Measurements from ENCODE around the gene TMEM144. TPM values are rescaled to one million over a fixed set of nuclear protein-coding genes. Genes with fewer than 3 reads are reported as not detected.

TMEM144 gene
- total and polyA plus RNA-seq, 7 donors: 0.53 to 1.9 (median 1.0) TPM

GRCh38 chr4:158169931-158170690 is 40.2 kb upstream of the TMEM144 start:
- Histone ChIP-seq H3K27me3 (ENCODE audit: insufficient read depth in 3 of 3, low read length in 2 of 3) (peaks cover 0 to 4% (median 0%) of the 10 kb centered on the region in 3 donors), H3K9me3 (no peaks in the 10 kb centered on the region), H3K27ac (peak overlapping the region; percentile 56), H3K4me3 (peak overlapping the region; percentile 65), H3K36me3 (ENCODE audit: insufficient read depth in 1 of 2, low read depth in 1 of 2) (no peaks in the 10 kb centered on the region), H3K4me1 (peaks cover 17% of the 10 kb centered on the region)
- DNase-seq (no peak), ATAC-seq (peak; percentile 7 to 26 (median 20))
- WGBS, 3 donors: 12 to 15% (median 14%) methylated on average over 18 of the region's 18 CpGs
- intact Hi-C loops (cut with DNase I): loop anchor here (2.0 to 5.0 kb wide), 3 partner anchors 163 to 183 kb away; no protein-coding TSS in a partner anchor
- TF ChIP-seq, protein P1, sequence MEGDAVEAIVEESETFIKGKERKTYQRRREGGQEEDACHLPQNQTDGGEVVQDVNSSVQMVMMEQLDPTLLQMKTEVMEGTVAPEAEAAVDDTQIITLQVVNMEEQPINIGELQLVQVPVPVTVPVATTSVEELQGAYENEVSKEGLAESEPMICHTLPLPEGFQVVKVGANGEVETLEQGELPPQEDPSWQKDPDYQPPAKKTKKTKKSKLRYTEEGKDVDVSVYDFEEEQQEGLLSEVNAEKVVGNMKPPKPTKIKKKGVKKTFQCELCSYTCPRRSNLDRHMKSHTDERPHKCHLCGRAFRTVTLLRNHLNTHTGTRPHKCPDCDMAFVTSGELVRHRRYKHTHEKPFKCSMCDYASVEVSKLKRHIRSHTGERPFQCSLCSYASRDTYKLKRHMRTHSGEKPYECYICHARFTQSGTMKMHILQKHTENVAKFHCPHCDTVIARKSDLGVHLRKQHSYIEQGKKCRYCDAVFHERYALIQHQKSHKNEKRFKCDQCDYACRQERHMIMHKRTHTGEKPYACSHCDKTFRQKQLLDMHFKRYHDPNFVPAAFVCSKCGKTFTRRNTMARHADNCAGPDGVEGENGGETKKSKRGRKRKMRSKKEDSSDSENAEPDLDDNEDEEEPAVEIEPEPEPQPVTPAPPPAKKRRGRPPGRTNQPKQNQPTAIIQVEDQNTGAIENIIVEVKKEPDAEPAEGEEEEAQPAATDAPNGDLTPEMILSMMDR (IDR thresholded peaks at IDR 0.05): no peak

DNA sequence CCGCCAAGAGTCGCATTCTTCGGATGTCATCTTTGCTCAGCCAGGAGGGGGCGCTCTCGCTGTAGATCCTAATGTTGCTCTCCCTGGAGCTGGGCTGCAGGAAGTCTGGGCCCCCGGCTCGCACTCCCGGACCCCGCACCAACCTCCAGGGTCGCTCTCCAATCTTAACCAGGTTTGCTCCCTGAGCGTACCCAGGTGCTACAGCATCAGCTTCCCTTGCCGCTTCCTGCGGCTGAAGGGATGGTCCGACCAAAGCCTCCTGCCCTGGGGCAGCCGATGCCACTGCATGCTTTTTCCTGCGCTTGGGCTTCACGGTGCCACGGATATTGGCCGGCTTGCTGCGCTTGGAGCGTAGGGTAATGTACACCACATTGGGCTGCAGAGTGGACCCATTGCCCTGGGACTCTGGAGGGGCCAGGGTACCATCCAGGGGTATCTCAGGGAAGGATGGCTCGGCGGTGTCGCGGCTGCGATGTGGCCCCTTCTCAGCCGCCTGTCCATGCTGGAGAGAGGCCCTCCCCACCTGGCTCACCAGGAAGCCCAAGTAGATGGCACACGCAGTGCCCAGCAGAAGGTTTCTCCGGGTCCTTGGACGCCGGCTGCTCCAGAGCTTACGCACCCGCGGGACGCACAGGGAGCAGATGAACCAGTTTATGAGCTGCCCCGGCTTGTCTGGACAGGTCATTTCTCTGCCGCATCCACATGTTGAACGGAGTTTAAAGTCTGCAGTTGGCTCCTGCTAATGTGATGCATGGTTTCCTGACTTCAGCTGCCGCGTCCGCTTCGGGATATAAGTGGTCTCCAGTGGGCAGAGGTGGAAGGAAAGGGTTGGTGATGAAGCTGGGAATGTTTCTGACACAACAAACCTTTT is 39.4 kb upstream of the TMEM144 start:
- ATAC-seq (peak; percentile 52 to 81 (median 73)), DNase-seq (peak; percentile 74 to 80)
- Histone ChIP-seq H3K27me3 (ENCODE audit: insufficient read depth in 3 of 3, low read length in 2 of 3) (peaks cover 0 to 4% (median 0%) of the 10 kb centered on the region in 3 donors), H3K4me1 (peaks cover 12% of the 10 kb centered on the region), H3K36me3 (ENCODE audit: insufficient read depth in 1 of 2, low read depth in 1 of 2) (no peaks in the 10 kb centered on the region), H3K4me3 (peak overlapping the region; percentile 65), H3K27ac (peak overlapping the region; percentile 56), H3K9me3 (no peaks in the 10 kb centered on the region)
- intact Hi-C loops (cut with DNase I): loop anchor here (2.0 to 5.0 kb wide), 2 partner anchors 178 to 184 kb away; no protein-coding TSS in a partner anchor
- TF ChIP-seq, protein P1 (IDR thresholded peaks at IDR 0.05): peak; percentile 48
- WGBS, 3 donors: 17 to 42% (median 18%) methylated on average over 42 of the region's 42 CpGs

GRCh38 chr4:158172261-158173258 is 37.7 kb upstream of the TMEM144 start, which contains the start of gene GASK1B:
TSS of gene GASK1B (minus strand) at chr4:158173025. CDS start at chr4:158171375, 1,650 bp downstream.
- Histone ChIP-seq H3K4me1 (peaks cover 12% of the 10 kb centered on the region), H3K4me3 (peak within 1 kb of the TSS; percentile 65), H3K36me3 (ENCODE audit: insufficient read depth in 1 of 2, low read depth in 1 of 2) (no peaks in the 10 kb centered on the region), H3K27ac (peak within 1 kb of the TSS; percentile 56), H3K9me3 (no peaks in the 10 kb centered on the region), H3K27me3 (ENCODE audit: insufficient read depth in 3 of 3, low read length in 2 of 3) (peaks cover 0 to 4% (median 0%) of the 10 kb centered on the region in 3 donors)
- intact Hi-C loops (cut with DNase I): loop anchor here in 1 of 2 donors (5.0 kb wide), 1 partner anchor 185 kb away; no protein-coding TSS in a partner anchor
- ATAC-seq (peak in 1 of 4 donors; percentile 52), DNase-seq (no peak)
- TF ChIP-seq, protein P1 (IDR thresholded peaks at IDR 0.05): peak; percentile 59
- WGBS, 3 donors: 7 to 11% (median 10%) methylated on average over 12 of the region's 12 CpGs

GRCh38 chr4:158176108-158176507 is 34.2 kb upstream of the TMEM144 start:
- Histone ChIP-seq H3K4me1 (peaks cover 4% of the 10 kb centered on the region), H3K27ac (no peak overlapping the region), H3K36me3 (ENCODE audit: insufficient read depth in 1 of 2, low read depth in 1 of 2) (no peaks in the 10 kb centered on the region), H3K9me3 (no peaks in the 10 kb centered on the region), H3K4me3 (no peak overlapping the region), H3K27me3 (ENCODE audit: insufficient read depth in 3 of 3, low read length in 2 of 3) (no peaks in the 10 kb centered on the region)
- ATAC-seq: no peak
- TF ChIP-seq, protein P1 (IDR thresholded peaks at IDR 0.05): no peak
- 56 to 72% (median 64%) methylated on average over 2 of the region's 2 CpGs for WGBS, 3 donors
- no peak for DNase-seq
- intact Hi-C loops (cut with DNase I): no loop called here

Data from psoas muscle (tissue), 8 donors.